ENCODE measurements around the gene ARHGAP42. TPM values are rescaled to one million over a fixed set of nuclear protein-coding genes. Genes with fewer than 3 reads are reported as not detected.

Gene ARHGAP42
- total and polyA plus RNA-seq, 2 of the 13 experiments (the other 11 are each of a cell fraction or from before 2014, with no cell fraction given): 2.5 to 4.3 TPM

DNA sequence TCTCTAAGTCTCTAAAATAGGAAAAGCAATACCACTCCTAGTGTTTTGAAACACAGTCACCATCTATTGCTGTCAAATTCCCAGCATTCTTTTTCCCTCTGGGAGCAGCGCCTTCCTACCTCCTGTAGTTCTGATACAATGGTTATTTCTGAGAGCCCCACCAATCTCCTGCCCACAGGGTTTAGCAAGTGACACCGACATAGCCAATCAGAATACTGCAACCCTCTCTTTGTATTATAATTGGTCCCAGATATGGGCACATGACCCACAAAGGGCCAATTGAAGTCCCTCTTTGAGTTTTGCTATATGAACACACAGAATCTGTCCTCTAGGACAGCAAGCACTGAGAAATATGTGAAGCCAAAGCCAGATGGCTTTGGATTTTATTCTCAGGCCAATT lies 16.9 kb upstream of the ARHGAP42 start:
- no peaks in the 10 kb centered on the region; a peak in 1 of 5 replicates for H3K27me3 ChIP-seq (ENCODE audit: control insufficient read depth in 1 of 2, insufficient read depth in 2 of 2, low read length in 2 of 2)
- no peak overlapping the region for H3K4me2 ChIP-seq (ENCODE audit: low read depth, low read length)
- ChIA-PET CTCF (ENCODE audit: low intra/inter-chr PET ratio, low total read pairs) (no interaction called here), POLR2A (no interaction called here)
- no peaks in the 10 kb centered on the region for H3K79me2 ChIP-seq (ENCODE audit: insufficient read depth, low read length)
- WGBS (ENCODE audit: low lambda C conversion rate): 3% methylated on average over 2 of the region's 2 CpGs
- H3K27ac ChIP-seq (ENCODE audit: extremely low read length, insufficient read depth, low read length): no peak overlapping the region
- BruUV-seq (replicated peaks): no TSS peak
- H4K20me1 ChIP-seq (ENCODE audit: insufficient read depth, low read length): no peaks in the 10 kb centered on the region
- no peaks in the 10 kb centered on the region for H3K4me1 ChIP-seq (ENCODE audit: insufficient read depth, low read length)
- DNase-seq (ENCODE audit: low spot score): no peak
- TF ChIP-seq HMGA1 (CRISPR knock-in tag; conservative IDR thresholded peaks at IDR 0.05) (no peak), ZFX (CRISPR knock-in tag; IDR thresholded peaks at IDR 0.05; ENCODE audit: low read depth) (no peak), NPAS2 (CRISPR knock-in tag; IDR thresholded peaks at IDR 0.05; ENCODE audit: borderline replicate concordance) (no peak), ETV5 (CRISPR knock-in tag; IDR thresholded peaks at IDR 0.05; ENCODE audit: borderline replicate concordance) (no peak), NR2F1 (CRISPR knock-in tag; IDR thresholded peaks at IDR 0.05) (no peak), HDAC1 (CRISPR knock-in tag; IDR thresholded peaks at IDR 0.05) (no peak), TEAD2 (CRISPR knock-in tag; IDR thresholded peaks at IDR 0.05) (no peak), RFXANK (CRISPR knock-in tag; IDR thresholded peaks at IDR 0.05) (no peak)
- TF ChIP-seq, protein P1, sequence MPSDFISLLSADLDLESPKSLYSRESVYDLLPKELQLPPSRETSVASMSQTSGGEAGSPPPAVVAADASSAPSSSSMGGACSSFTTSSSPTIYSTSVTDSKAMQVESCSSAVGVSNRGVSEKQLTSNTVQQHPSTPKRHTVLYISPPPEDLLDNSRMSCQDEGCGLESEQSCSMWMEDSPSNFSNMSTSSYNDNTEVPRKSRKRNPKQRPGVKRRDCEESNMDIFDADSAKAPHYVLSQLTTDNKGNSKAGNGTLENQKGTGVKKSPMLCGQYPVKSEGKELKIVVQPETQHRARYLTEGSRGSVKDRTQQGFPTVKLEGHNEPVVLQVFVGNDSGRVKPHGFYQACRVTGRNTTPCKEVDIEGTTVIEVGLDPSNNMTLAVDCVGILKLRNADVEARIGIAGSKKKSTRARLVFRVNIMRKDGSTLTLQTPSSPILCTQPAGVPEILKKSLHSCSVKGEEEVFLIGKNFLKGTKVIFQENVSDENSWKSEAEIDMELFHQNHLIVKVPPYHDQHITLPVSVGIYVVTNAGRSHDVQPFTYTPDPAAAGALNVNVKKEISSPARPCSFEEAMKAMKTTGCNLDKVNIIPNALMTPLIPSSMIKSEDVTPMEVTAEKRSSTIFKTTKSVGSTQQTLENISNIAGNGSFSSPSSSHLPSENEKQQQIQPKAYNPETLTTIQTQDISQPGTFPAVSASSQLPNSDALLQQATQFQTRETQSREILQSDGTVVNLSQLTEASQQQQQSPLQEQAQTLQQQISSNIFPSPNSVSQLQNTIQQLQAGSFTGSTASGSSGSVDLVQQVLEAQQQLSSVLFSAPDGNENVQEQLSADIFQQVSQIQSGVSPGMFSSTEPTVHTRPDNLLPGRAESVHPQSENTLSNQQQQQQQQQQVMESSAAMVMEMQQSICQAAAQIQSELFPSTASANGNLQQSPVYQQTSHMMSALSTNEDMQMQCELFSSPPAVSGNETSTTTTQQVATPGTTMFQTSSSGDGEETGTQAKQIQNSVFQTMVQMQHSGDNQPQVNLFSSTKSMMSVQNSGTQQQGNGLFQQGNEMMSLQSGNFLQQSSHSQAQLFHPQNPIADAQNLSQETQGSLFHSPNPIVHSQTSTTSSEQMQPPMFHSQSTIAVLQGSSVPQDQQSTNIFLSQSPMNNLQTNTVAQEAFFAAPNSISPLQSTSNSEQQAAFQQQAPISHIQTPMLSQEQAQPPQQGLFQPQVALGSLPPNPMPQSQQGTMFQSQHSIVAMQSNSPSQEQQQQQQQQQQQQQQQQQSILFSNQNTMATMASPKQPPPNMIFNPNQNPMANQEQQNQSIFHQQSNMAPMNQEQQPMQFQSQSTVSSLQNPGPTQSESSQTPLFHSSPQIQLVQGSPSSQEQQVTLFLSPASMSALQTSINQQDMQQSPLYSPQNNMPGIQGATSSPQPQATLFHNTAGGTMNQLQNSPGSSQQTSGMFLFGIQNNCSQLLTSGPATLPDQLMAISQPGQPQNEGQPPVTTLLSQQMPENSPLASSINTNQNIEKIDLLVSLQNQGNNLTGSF (CRISPR knock-in tag; IDR thresholded peaks at IDR 0.05): no peak
- TF ChIP-seq, protein P2, sequence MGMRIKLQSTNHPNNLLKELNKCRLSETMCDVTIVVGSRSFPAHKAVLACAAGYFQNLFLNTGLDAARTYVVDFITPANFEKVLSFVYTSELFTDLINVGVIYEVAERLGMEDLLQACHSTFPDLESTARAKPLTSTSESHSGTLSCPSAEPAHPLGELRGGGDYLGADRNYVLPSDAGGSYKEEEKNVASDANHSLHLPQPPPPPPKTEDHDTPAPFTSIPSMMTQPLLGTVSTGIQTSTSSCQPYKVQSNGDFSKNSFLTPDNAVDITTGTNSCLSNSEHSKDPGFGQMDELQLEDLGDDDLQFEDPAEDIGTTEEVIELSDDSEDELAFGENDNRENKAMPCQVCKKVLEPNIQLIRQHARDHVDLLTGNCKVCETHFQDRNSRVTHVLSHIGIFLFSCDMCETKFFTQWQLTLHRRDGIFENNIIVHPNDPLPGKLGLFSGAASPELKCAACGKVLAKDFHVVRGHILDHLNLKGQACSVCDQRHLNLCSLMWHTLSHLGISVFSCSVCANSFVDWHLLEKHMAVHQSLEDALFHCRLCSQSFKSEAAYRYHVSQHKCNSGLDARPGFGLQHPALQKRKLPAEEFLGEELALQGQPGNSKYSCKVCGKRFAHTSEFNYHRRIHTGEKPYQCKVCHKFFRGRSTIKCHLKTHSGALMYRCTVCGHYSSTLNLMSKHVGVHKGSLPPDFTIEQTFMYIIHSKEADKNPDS (CRISPR knock-in tag; IDR thresholded peaks at IDR 0.05): no peak
- in situ Hi-C loops (cut with HindIII; ENCODE audit: extremely low pct_ligation_motif_present, low pct_unique_long_range_greater_than_20kb) (no loop called here), intact Hi-C loops (cut with micrococcal nuclease; ENCODE audit: unreplicated experiment) (no loop called here)
- no peak overlapping the region for H3K4me3 ChIP-seq (replicated peaks in 1 of 3; ENCODE audit: insufficient read depth in 1 of 3, low read depth in 2 of 3, low read length in 3 of 3)
- H3K9me3 ChIP-seq (ENCODE audit: low read length): no peaks in the 10 kb centered on the region
- no peak overlapping the region for H3K9ac ChIP-seq (ENCODE audit: insufficient read depth, low read depth, low read length)
- FAIRE-seq: no peak
- no peak for ATAC-seq
- no peaks in the 10 kb centered on the region for H3K36me3 ChIP-seq (replicated peaks in 1 of 2; ENCODE audit: control insufficient read depth in 1 of 2, insufficient read depth in 2 of 2, low read length in 2 of 2)
- no peak overlapping the region for H2AFZ ChIP-seq (ENCODE audit: low read length)

Measured in HepG2 (cell line).